ENCODE measurements around the gene MRTFA.

Gene MRTFA

DNA sequence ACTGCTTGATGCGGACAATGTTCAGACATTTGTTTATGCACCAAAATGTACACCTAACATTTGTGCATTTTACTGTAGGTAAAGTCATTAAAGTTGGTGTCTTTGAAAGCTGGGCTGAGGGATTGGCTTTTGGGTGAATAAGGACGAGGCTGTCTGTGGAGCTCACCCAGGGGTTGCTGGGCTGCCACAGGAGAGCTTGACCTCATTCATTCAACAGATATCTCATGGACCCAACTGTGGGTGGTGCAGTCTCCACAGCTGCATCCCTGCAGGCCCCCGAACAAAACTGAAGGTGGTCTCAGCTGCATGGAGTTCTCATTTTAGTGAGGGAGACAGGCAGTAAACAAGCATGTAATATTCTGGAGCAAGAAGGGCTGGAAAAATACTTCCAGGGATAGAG is 233.4 kb downstream of the MRTFA start:
- no peak for DNase-seq (ENCODE audit: low read depth)
- no peak overlapping the region for H3K4me3 ChIP-seq (ENCODE audit: control insufficient read depth, low read depth, low read length)
- TF ChIP-seq, protein P1, sequence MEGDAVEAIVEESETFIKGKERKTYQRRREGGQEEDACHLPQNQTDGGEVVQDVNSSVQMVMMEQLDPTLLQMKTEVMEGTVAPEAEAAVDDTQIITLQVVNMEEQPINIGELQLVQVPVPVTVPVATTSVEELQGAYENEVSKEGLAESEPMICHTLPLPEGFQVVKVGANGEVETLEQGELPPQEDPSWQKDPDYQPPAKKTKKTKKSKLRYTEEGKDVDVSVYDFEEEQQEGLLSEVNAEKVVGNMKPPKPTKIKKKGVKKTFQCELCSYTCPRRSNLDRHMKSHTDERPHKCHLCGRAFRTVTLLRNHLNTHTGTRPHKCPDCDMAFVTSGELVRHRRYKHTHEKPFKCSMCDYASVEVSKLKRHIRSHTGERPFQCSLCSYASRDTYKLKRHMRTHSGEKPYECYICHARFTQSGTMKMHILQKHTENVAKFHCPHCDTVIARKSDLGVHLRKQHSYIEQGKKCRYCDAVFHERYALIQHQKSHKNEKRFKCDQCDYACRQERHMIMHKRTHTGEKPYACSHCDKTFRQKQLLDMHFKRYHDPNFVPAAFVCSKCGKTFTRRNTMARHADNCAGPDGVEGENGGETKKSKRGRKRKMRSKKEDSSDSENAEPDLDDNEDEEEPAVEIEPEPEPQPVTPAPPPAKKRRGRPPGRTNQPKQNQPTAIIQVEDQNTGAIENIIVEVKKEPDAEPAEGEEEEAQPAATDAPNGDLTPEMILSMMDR (IDR thresholded peaks at IDR 0.05; ENCODE audit: control insufficient read depth, insufficient read depth, low read depth, low read length, missing control alignments): no peak

DNA sequence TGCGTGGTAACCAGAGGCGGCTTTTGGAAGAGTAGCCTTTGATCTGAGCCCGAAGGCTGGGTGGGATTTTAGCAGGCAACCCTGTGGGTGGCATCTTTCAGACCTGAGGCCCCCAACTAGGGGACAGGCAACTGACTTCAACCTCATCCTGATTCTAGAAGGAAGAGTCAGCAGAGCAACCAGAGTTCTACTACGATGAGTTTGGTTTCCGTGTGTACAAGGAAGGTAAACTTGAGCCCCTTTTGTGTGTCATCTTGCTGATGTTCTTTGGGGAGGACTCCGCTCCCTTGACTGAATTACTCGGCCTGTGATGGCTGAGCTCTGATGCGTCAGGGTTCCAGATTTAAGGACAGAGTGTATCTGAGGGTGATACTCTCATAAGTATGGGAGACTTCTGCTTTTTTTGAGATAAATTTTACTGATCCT is 234.5 kb downstream of the MRTFA start:
- TF ChIP-seq, protein P1 (IDR thresholded peaks at IDR 0.05; ENCODE audit: control insufficient read depth, insufficient read depth, low read depth, low read length, missing control alignments): no peak
- DNase-seq (ENCODE audit: low read depth): no peak

DNA sequence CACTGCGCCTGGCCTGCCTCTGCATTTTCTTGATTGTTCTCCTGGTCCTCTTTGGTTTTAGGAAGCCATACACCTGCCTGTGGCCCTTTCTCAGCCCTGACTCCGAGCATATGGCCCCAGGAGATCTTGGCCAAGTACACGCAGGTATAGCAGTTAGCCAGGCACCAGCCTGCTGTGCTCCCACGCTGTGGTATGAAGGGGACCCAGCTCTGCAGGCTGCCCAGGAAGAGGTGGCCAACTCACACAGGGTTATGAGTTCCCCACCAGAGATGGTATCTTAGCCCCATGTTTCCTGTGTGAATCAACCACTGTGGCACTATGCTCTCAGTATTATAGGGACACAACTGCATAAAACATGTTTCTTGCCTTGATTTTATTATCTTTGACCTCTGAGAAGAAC is 235.0 kb downstream of the MRTFA start:
- H3K4me3 ChIP-seq (ENCODE audit: control insufficient read depth, low read depth, low read length): no peak overlapping the region
- DNase-seq (ENCODE audit: low read depth): no peak
- TF ChIP-seq, protein P1 (IDR thresholded peaks at IDR 0.05; ENCODE audit: control insufficient read depth, insufficient read depth, low read depth, low read length, missing control alignments): no peak

More for the DNA sequence above, 234.5 kb downstream of the MRTFA start:
- H3K4me3 ChIP-seq (ENCODE audit: control insufficient read depth, low read depth, low read length): no peak overlapping the region

DNA sequence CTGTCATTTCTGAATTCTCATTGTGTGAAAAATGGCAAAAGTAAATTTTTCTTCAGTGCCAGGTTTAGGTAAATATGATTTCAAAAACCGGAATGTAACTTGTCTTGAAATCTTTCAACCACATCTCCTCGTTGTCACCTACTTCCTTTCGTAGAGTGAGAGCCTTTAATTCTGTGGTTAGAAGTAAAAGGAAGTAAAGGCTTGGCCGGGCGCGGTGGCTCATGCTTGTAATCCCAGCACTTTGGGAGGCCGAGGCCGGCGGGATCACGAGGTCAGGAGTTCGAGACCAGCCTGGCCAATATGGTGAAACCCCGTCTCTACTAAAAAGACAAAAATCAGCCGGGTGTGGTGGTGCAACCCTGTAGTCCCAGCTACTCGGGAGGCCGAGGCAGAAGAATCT is 236.4 kb downstream of the MRTFA start:
- no peak overlapping the region for H3K4me3 ChIP-seq (ENCODE audit: control insufficient read depth, low read depth, low read length)
- TF ChIP-seq, protein P1 (IDR thresholded peaks at IDR 0.05; ENCODE audit: control insufficient read depth, insufficient read depth, low read depth, low read length, missing control alignments): no peak
- DNase-seq (ENCODE audit: low read depth): no peak

DNA sequence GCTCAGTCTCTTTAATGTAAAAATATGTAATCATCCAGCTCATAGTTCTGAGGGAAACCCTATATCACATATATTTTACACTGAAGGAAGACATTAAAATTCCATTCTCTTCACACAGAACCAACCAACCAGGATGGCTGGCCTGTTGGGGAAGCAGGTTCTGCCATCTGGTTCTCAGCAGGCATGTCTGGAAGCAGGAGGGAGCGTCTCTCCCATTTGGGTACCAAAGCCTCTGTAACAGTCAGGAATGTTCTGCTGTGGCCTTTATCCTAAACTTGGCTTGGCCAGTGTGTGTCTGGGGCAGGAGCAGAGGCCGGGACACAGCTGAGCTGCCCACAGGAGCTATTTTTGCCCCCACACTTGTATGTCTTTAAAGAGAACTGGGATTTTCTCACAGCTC is 236.9 kb downstream of the MRTFA start:
- TF ChIP-seq, protein P1 (IDR thresholded peaks at IDR 0.05; ENCODE audit: control insufficient read depth, insufficient read depth, low read depth, low read length, missing control alignments): no peak
- no peak for DNase-seq (ENCODE audit: low read depth)
- no peak overlapping the region for H3K4me3 ChIP-seq (ENCODE audit: control insufficient read depth, low read depth, low read length)

DNA sequence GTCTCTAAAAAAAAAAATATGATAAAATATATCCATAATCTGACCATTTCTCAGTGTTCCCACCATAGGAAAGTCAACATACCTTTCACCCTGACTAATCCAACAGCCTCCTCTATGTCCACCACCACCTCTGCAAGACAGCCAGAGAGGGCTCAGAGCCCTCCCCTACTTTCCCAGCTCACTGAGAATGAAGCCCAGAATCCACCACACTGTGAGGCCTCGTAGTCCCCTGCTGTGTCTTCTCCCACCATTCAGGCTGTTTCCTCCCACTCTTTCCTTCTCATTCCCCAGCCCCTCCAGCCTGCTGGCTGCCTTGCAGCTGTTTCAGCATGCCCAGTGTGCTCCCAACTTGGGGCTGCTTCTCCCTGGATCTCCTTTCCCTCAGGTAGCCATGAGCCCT is 239.1 kb downstream of the MRTFA start:
- no peak overlapping the region for H3K4me3 ChIP-seq (ENCODE audit: control insufficient read depth, low read depth, low read length)
- TF ChIP-seq, protein P1 (IDR thresholded peaks at IDR 0.05; ENCODE audit: control insufficient read depth, insufficient read depth, low read depth, low read length, missing control alignments): no peak
- DNase-seq (ENCODE audit: low read depth): no peak

DNA sequence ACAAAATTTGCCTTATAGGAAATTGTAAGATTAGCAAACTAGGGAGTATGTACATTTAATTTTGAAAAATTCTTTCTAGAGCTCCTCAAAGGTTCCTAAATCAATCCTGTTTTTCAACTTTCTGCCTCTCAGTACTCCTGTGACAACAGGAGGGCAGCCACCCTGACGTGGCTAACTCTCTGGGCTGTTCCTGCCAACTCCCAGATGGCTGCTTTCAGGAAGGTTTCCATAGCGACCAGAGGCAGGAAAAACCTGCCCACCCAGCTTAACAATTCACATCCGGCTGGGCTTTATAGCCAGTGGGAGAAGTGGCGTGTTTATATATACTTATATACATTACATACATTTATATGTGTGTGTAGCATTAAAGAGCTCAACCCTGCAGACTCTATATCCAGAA is 239.6 kb downstream of the MRTFA start:
- no peak for DNase-seq (ENCODE audit: low read depth)
- H3K4me3 ChIP-seq (ENCODE audit: control insufficient read depth, low read depth, low read length): no peak overlapping the region
- TF ChIP-seq, protein P1 (IDR thresholded peaks at IDR 0.05; ENCODE audit: control insufficient read depth, insufficient read depth, low read depth, low read length, missing control alignments): no peak
